Upper lobe of left lung (tissue), 4 donors: ENCODE measurements around the gene ANKRD61.

Source experiments
- POLR2A ChIP-seq, 4 donors: fragments of 450-650 bp; IDR thresholded peaks; one replicate each; pipeline ENCODE4 v1.5.1; 2016 to 2017; ENCODE audit warnings: antibody characterized with exemption in 4 of 4, mild to moderate bottlenecking in 2 of 4
- POLR2AphosphoS5 ChIP-seq, 2 donors: sonication (generic); formaldehyde crosslinking; IDR thresholded peaks; one replicate each; pipeline ENCODE4 v1.5.1; 2017; ENCODE audit warnings: antibody characterized with exemption in 2 of 2
- TF ChIP-seq, protein P1 (sequence below), 6 experiments: fragments of 450-650 bp in 4 of 6; fragments of 200-600 bp in 2 of 6; sonication (generic) in 2 of 6; IDR thresholded peaks; one replicate each; pipeline ENCODE4 v1.5.1; 2016 to 2019; ENCODE audit warnings: antibody characterized with exemption in 6 of 6

DNA sequence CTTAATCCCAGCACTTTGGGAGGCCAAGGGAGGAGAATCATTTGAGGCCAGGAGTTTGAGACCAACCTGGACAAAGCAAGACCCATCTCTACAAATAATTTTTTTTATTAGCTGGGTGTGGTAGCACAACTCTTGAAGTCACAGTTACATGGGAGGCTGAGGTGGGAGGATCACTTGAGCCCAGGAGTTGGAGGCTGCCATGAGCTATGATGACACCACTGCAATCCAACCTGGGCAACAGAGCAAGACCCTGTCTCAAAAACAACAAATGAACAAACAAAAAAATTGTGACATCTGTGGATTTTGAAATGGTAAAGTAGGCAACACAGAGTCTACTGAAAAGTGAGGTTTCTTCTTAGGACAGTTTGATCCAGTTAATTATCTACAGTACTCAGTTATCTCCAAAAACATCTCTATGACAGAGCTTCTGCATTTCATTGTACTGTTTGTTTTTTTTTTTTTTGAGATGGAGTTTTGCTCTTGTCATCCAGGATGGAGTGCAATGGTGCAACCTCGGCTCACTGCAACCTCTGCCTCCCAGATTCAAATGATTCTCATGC lies 3.3 kb upstream of the ANKRD61 start:
- TF ChIP-seq POLR2A (IDR thresholded peaks at IDR 0.05) (no peak), POLR2AphosphoS5 (IDR thresholded peaks at IDR 0.05) (no peak)
- TF ChIP-seq, protein P1, sequence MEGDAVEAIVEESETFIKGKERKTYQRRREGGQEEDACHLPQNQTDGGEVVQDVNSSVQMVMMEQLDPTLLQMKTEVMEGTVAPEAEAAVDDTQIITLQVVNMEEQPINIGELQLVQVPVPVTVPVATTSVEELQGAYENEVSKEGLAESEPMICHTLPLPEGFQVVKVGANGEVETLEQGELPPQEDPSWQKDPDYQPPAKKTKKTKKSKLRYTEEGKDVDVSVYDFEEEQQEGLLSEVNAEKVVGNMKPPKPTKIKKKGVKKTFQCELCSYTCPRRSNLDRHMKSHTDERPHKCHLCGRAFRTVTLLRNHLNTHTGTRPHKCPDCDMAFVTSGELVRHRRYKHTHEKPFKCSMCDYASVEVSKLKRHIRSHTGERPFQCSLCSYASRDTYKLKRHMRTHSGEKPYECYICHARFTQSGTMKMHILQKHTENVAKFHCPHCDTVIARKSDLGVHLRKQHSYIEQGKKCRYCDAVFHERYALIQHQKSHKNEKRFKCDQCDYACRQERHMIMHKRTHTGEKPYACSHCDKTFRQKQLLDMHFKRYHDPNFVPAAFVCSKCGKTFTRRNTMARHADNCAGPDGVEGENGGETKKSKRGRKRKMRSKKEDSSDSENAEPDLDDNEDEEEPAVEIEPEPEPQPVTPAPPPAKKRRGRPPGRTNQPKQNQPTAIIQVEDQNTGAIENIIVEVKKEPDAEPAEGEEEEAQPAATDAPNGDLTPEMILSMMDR (IDR thresholded peaks at IDR 0.05), result no peak
